Measurements from ENCODE around the gene UBE2G1.

UBE2G1 gene

GRCh38 chr17:4247361-4247970, 119.0 kb downstream of the UBE2G1 start:
- no peak for DNase-seq (ENCODE audit: low read depth in 2 of 2)

GRCh38 chr17:4246674-4247073, 119.8 kb downstream of the UBE2G1 start:
- DNase-seq (ENCODE audit: low read depth in 2 of 2) = no peak

- no peak for DNase-seq (ENCODE audit: low read depth in 2 of 2)
Observed at GRCh38 chr17:4241535-4241934, 124.9 kb downstream of the UBE2G1 start.

- DNase-seq (ENCODE audit: low read depth in 2 of 2) = no peak
Observed at GRCh38 chr17:4236456-4236855, 130.0 kb downstream of the UBE2G1 start.

GRCh38 chr17:4235372-4236279, 130.8 kb downstream of the UBE2G1 start:
- DNase-seq (ENCODE audit: low read depth in 2 of 2) = no peak

- no peak for DNase-seq (ENCODE audit: low read depth in 2 of 2)
Observed at GRCh38 chr17:4234401-4234800, 132.1 kb downstream of the UBE2G1 start.

GRCh38 chr17:4233668-4234258, 132.7 kb downstream of the UBE2G1 start:
- no peak for DNase-seq (ENCODE audit: low read depth in 2 of 2)

- no peak for DNase-seq (ENCODE audit: low read depth in 2 of 2)
Observed at GRCh38 chr17:4232168-4232813, 134.2 kb downstream of the UBE2G1 start.

- no peak for DNase-seq (ENCODE audit: low read depth in 2 of 2)
Observed at GRCh38 chr17:4229627-4230541, 136.6 kb downstream of the UBE2G1 start.

- no peak for DNase-seq (ENCODE audit: low read depth in 2 of 2)
Observed at GRCh38 chr17:4221899-4222659, 144.4 kb downstream of the UBE2G1 start.

- no peak for DNase-seq (ENCODE audit: low read depth in 2 of 2)
Observed at GRCh38 chr17:4221163-4221562, 145.3 kb downstream of the UBE2G1 start.

- no peak for DNase-seq (ENCODE audit: low read depth in 2 of 2)
Observed at GRCh38 chr17:4220655-4221054, 145.8 kb downstream of the UBE2G1 start.
